SK-N-SH treated with all-trans-retinoic acid at 6 μM for 48 hours (cell line): Measurements from ENCODE around the gene LRRC63.

Experiments
- ATAC-seq: fragments of 200-7000 bp; cut with Tn5 transposase; 3 replicates; pipeline ENCODE4 v1.9.1; 2020; ENCODE audit warnings: mild to moderate bottlenecking, moderate library complexity
- ARNTL ChIP-seq: fragments of 450-650 bp; formaldehyde crosslinking; IDR thresholded peaks from 2 replicates; pipeline ENCODE4 v1.5.0; 2020; ENCODE audit warnings: low read depth, mild to moderate bottlenecking, moderate library complexity, borderline replicate concordance
- CREB5 ChIP-seq: fragments of 250-450 bp; sonication (Bioruptor Pico); IDR thresholded peaks from 2 replicates; pipeline ENCODE4 v1.5.1; 2020; ENCODE audit warnings: low read depth, mild to moderate bottlenecking, moderate library complexity
- CSRNP3 ChIP-seq: fragments of 250-450 bp; sonication (Bioruptor Pico); IDR thresholded peaks from 2 replicates; pipeline ENCODE4 v1.5.1; 2021; ENCODE audit warnings: mild to moderate bottlenecking, moderate library complexity
- ESRRG ChIP-seq: fragments of 250-450 bp; sonication (Bioruptor Pico); IDR thresholded peaks from 2 replicates; pipeline ENCODE4 v1.6.1; 2021; ENCODE audit warnings: mild to moderate bottlenecking
- GLIS3 ChIP-seq: fragments of 250-450 bp; sonication (Bioruptor Pico); IDR thresholded peaks from 2 replicates; pipeline ENCODE4 v1.5.0; 2020; ENCODE audit warnings: mild to moderate bottlenecking, moderate library complexity
- ISL1 ChIP-seq: fragments of 250-450 bp; sonication (Bioruptor Pico); IDR thresholded peaks from 2 replicates; pipeline ENCODE4 v2.1.2; 2022; ENCODE audit warnings: mild to moderate bottlenecking, moderate library complexity
- PATZ1 ChIP-seq: fragments of 250-450 bp; sonication (Bioruptor Pico); IDR thresholded peaks from 2 replicates; pipeline ENCODE4 v1.8.0; 2020; ENCODE audit warnings: mild to moderate bottlenecking, moderate library complexity, borderline replicate concordance
- POU6F1 ChIP-seq: fragments of 250-450 bp; sonication (Bioruptor Pico); IDR thresholded peaks from 2 replicates; pipeline ENCODE4 v1.8.0; 2021; ENCODE audit warnings: low read depth, mild to moderate bottlenecking, moderate library complexity, borderline replicate concordance
- PPARA ChIP-seq: fragments of 250-450 bp; sonication (Bioruptor Pico); IDR thresholded peaks from 2 replicates; pipeline ENCODE4 v1.5.0; 2020; ENCODE audit warnings: mild to moderate bottlenecking, borderline replicate concordance
- RARB ChIP-seq: fragments of 250-450 bp; sonication (Bioruptor Pico); IDR thresholded peaks from 2 replicates; pipeline ENCODE4 v1.8.0; 2021; ENCODE audit warnings: mild to moderate bottlenecking, moderate library complexity
- SNAI2 ChIP-seq: fragments of 250-450 bp; sonication (Bioruptor Pico); IDR thresholded peaks from 2 replicates; pipeline ENCODE4 v1.5.0; 2020; ENCODE audit warnings: mild to moderate bottlenecking, moderate library complexity
- TCF4 ChIP-seq: fragments of 250-450 bp; sonication (Bioruptor Pico); IDR thresholded peaks from 2 replicates; pipeline ENCODE4 v1.8.0; 2021; ENCODE audit warnings: mild to moderate bottlenecking, moderate library complexity, borderline replicate concordance
- TOX ChIP-seq: fragments of 250-450 bp; sonication (Bioruptor Pico); IDR thresholded peaks from 2 replicates; pipeline ENCODE4 v1.8.0; 2021; ENCODE audit warnings: mild to moderate bottlenecking, moderate library complexity, borderline replicate concordance
- TSHZ2 ChIP-seq: fragments of 250-450 bp; sonication (Bioruptor Pico); IDR thresholded peaks from 2 replicates; pipeline ENCODE4 v1.5.0; 2020; ENCODE audit warnings: mild to moderate bottlenecking, moderate library complexity
- ZC3H10 ChIP-seq: fragments of 250-450 bp; sonication (Bioruptor Pico); IDR thresholded peaks from 2 replicates; pipeline ENCODE4 v1.5.1; 2021; ENCODE audit warnings: mild to moderate bottlenecking, moderate library complexity
- ZFP3 ChIP-seq: fragments of 250-450 bp; sonication (Bioruptor Pico); IDR thresholded peaks from 2 replicates; pipeline ENCODE4 v1.5.0; 2020; ENCODE audit warnings: mild to moderate bottlenecking, moderate library complexity
- ZFP30 ChIP-seq: fragments of 450-650 bp; formaldehyde crosslinking; IDR thresholded peaks from 2 replicates; pipeline ENCODE4 v1.5.0; 2022; ENCODE audit warnings: mild to moderate bottlenecking, moderate library complexity
- ZNF8 ChIP-seq: fragments of 450-650 bp; formaldehyde crosslinking; IDR thresholded peaks from 2 replicates; pipeline ENCODE4 v1.5.0; 2020; ENCODE audit warnings: mild to moderate bottlenecking, moderate library complexity

The LRRC63 gene

GRCh38 chr13:46195016-46195415, 16.7 kb upstream of the LRRC63 start (continued):
- no peak for TF ChIP-seq CREB5

- no peak for ATAC-seq
These were observed 14.3 kb upstream of the LRRC63 start for GRCh38 chr13:46197299-46198048.

More at GRCh38 chr13:46197299-46198048, 14.3 kb upstream of the LRRC63 start:
- TF ChIP-seq TSHZ2 (CRISPR knock-in tag) (no peak), TCF4 (no peak), CSRNP3 (CRISPR knock-in tag) (no peak), ESRRG (CRISPR knock-in tag) (no peak), ZFP30 (CRISPR knock-in tag) (no peak), ZC3H10 (CRISPR knock-in tag) (no peak), ZNF8 (CRISPR knock-in tag) (no peak), ISL1 (CRISPR knock-in tag) (no peak), RARB (CRISPR knock-in tag) (no peak), PPARA (CRISPR knock-in tag) (no peak), ARNTL (CRISPR knock-in tag) (no peak), ZFP3 (no peak), TOX (CRISPR knock-in tag) (no peak), GLIS3 (CRISPR knock-in tag) (no peak), PATZ1 (CRISPR knock-in tag) (no peak), POU6F1 (CRISPR knock-in tag) (no peak), SNAI2 (no peak), CREB5 (no peak)
